ENCODE results near the gene CHD2.
A peak's percentile ranks its signal among the peaks of the same experiment; 100 is the strongest.
"Not testable (repeated sequence)": the region's sequence is repeated elsewhere in the genome, so short reads cannot be mapped to it uniquely, and the experiment has no call there.

The CHD2 gene

GRCh38 chr15:92910451-92910850 is 10.3 kb downstream of the CHD2 start:
- no peak for TF ChIP-seq CTCF (IDR thresholded peaks at IDR 0.05; ENCODE audit: low read depth, low read length, missing control alignments)
- no peak for DNase-seq (ENCODE audit: extremely low read depth, low read depth)
- H3K4me3 ChIP-seq (replicated peaks; ENCODE audit: low read depth, low read length): no peak overlapping the region

GRCh38 chr15:92914103-92914499 is 14.0 kb downstream of the CHD2 start:
- no peak overlapping the region for H3K4me3 ChIP-seq (replicated peaks; ENCODE audit: low read depth, low read length)
- no peak for DNase-seq (ENCODE audit: extremely low read depth, low read depth)
- TF ChIP-seq CTCF (IDR thresholded peaks at IDR 0.05; ENCODE audit: low read depth, low read length, missing control alignments): no peak

GRCh38 chr15:92914768-92915221 is 14.7 kb downstream of the CHD2 start:
- no peak overlapping the region for H3K4me3 ChIP-seq (replicated peaks; ENCODE audit: low read depth, low read length)
- DNase-seq (ENCODE audit: extremely low read depth, low read depth): no peak
- no peak for TF ChIP-seq CTCF (IDR thresholded peaks at IDR 0.05; ENCODE audit: low read depth, low read length, missing control alignments)

GRCh38 chr15:92915766-92916435 is 15.8 kb downstream of the CHD2 start:
- DNase-seq (ENCODE audit: extremely low read depth, low read depth): no peak
- H3K4me3 ChIP-seq (replicated peaks; ENCODE audit: low read depth, low read length): no peak overlapping the region
- no peak for TF ChIP-seq CTCF (IDR thresholded peaks at IDR 0.05; ENCODE audit: low read depth, low read length, missing control alignments)

- H3K4me3 ChIP-seq (replicated peaks; ENCODE audit: low read depth, low read length): no peak overlapping the region
- TF ChIP-seq CTCF (IDR thresholded peaks at IDR 0.05; ENCODE audit: low read depth, low read length, missing control alignments): peak; percentile 80
- DNase-seq (ENCODE audit: extremely low read depth, low read depth): peak; percentile 79
Measured at GRCh38 chr15:92917598-92918407, 17.7 kb downstream of the CHD2 start.

GRCh38 chr15:92918881-92919280 is 18.8 kb downstream of the CHD2 start:
- not testable (repeated sequence) for H3K4me3 ChIP-seq (replicated peaks; ENCODE audit: low read depth, low read length); DNase-seq (ENCODE audit: extremely low read depth, low read depth)

- no peak overlapping the region for H3K4me3 ChIP-seq (replicated peaks; ENCODE audit: low read depth, low read length)
- no peak for DNase-seq (ENCODE audit: extremely low read depth, low read depth)
- TF ChIP-seq CTCF (IDR thresholded peaks at IDR 0.05; ENCODE audit: low read depth, low read length, missing control alignments): no peak
Measured at GRCh38 chr15:92920595-92921161, 20.6 kb downstream of the CHD2 start.

Data from HFF-Myc (cell line).